DND-41 (cell line): Measurements from ENCODE around the gene SLC1A2.

Experiments used
- ATAC-seq: fragments of 200-7000 bp; cut with Tn5 transposase; 3 replicates; pipeline ENCODE4 v1.9.1; 2021; ENCODE audit warnings: low read depth; ENCODE audit not compliant: insufficient read depth
- DNase-seq: peaks from one replicate; pipeline ENCODE4 v3.0.0-alpha.2; 2020
- H2AFZ ChIP-seq: 2 replicates; pipeline ENCODE4 v1.6.0; 2012; ENCODE audit warnings: low read depth, low read length
- H3K27ac ChIP-seq: 2 replicates; pipeline ENCODE4 v1.5.1; 2012; ENCODE audit warnings: low read length, inconsistent platforms
- H3K27me3 ChIP-seq: fragments of 200-600 bp; sonication (generic); 2 replicates; pipeline ENCODE4 v1.6.0; 2012; ENCODE audit warnings: low read length, mild to moderate bottlenecking, inconsistent platforms; ENCODE audit not compliant: insufficient read depth, poor library complexity
- H3K36me3 ChIP-seq: 2 replicates; pipeline ENCODE4 v1.5.1; 2012; ENCODE audit warnings: low read length, inconsistent platforms; ENCODE audit not compliant: insufficient read depth
- H3K4me1 ChIP-seq: 2 replicates; pipeline ENCODE4 v1.5.1; 2012; ENCODE audit warnings: mild to moderate bottlenecking, low read length; ENCODE audit not compliant: insufficient read depth
- H3K4me2 ChIP-seq: 2 replicates; pipeline ENCODE4 v1.6.0; 2012; ENCODE audit warnings: mild to moderate bottlenecking, moderate library complexity, low read length, inconsistent platforms; ENCODE audit not compliant: insufficient read depth
- H3K4me3 ChIP-seq, 2 experiments: fragments of 200-600 bp in 1 of 2; shearing (Covaris generic) in 1 of 2; 2 replicates each; pipeline ENCODE4 v1.5.1; 2012 to 2016; ENCODE audit warnings: inconsistent platforms in 2 of 2, low read length in 2 of 2, mild to moderate bottlenecking in 2 of 2, low read depth in 1 of 2, moderate library complexity in 1 of 2
- H3K79me2 ChIP-seq: 2 replicates; pipeline ENCODE4 v1.6.0; 2012; ENCODE audit warnings: low read length, inconsistent platforms; ENCODE audit not compliant: insufficient read depth
- H3K9ac ChIP-seq: 2 replicates; pipeline ENCODE4 v1.6.0; 2012; ENCODE audit warnings: low read depth, mild to moderate bottlenecking, inconsistent platforms, low read length, moderate library complexity
- H3K9me3 ChIP-seq: 2 replicates; pipeline ENCODE4 v1.5.1; 2012; ENCODE audit warnings: low read length, moderate library complexity, mild to moderate bottlenecking, inconsistent platforms; ENCODE audit not compliant: insufficient read depth, severe bottlenecking
- H4K20me1 ChIP-seq: 2 replicates; pipeline ENCODE4 v1.6.0; 2012; ENCODE audit warnings: low read length; ENCODE audit not compliant: insufficient read depth
- EZH2 ChIP-seq: IDR thresholded peaks from 3 replicates; pipeline ENCODE4 v1.6.1; 2012; ENCODE audit warnings: borderline replicate concordance, low read depth, mild to moderate bottlenecking, moderate library complexity, low read length, inconsistent platforms; ENCODE audit not compliant: severe bottlenecking
- TF ChIP-seq, protein P1 (sequence below): IDR thresholded peaks from 2 replicates; pipeline ENCODE4 v1.5.1; 2012; ENCODE audit warnings: borderline replicate concordance, low read length, moderate library complexity, mild to moderate bottlenecking; ENCODE audit not compliant: poor library complexity, severe bottlenecking; ENCODE audit errors: extremely low read depth

Gene SLC1A2

DNA sequence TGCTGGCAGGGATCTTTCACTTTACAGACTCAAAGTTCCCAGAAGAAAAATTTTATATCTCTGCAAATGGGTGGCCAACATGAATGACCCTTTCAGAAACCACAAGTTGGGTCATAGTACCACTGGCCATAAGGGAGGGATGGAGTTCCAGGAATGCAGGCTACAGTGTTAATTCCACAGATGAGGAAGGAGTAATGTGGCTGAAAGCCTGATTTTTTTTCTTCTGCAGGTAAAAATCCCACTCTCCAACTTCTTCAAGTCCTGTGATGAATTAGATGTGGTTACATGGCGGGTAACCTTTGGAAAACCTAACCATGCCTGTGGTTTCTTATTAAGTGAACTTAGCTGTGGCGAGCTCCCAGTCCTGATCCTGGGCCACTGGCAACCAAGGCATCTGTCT lies 103.2 kb downstream of the SLC1A2 start:
- Histone ChIP-seq H4K20me1 (no peaks in the 10 kb centered on the region), H3K9me3 (no peaks in the 10 kb centered on the region), H2AFZ (no peak overlapping the region), H3K9ac (no peak overlapping the region), H3K4me2 (no peak overlapping the region), H3K27me3 (no peaks in the 10 kb centered on the region), H3K27ac (no peak overlapping the region), H3K79me2 (no peaks in the 10 kb centered on the region), H3K4me1 (no peaks in the 10 kb centered on the region), H3K36me3 (no peaks in the 10 kb centered on the region), H3K4me3 (no peak overlapping the region)
- no peak for ATAC-seq
- DNase-seq, result no peak
- TF ChIP-seq, protein P1, sequence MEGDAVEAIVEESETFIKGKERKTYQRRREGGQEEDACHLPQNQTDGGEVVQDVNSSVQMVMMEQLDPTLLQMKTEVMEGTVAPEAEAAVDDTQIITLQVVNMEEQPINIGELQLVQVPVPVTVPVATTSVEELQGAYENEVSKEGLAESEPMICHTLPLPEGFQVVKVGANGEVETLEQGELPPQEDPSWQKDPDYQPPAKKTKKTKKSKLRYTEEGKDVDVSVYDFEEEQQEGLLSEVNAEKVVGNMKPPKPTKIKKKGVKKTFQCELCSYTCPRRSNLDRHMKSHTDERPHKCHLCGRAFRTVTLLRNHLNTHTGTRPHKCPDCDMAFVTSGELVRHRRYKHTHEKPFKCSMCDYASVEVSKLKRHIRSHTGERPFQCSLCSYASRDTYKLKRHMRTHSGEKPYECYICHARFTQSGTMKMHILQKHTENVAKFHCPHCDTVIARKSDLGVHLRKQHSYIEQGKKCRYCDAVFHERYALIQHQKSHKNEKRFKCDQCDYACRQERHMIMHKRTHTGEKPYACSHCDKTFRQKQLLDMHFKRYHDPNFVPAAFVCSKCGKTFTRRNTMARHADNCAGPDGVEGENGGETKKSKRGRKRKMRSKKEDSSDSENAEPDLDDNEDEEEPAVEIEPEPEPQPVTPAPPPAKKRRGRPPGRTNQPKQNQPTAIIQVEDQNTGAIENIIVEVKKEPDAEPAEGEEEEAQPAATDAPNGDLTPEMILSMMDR, result no peak
- no peak for TF ChIP-seq EZH2

DNA sequence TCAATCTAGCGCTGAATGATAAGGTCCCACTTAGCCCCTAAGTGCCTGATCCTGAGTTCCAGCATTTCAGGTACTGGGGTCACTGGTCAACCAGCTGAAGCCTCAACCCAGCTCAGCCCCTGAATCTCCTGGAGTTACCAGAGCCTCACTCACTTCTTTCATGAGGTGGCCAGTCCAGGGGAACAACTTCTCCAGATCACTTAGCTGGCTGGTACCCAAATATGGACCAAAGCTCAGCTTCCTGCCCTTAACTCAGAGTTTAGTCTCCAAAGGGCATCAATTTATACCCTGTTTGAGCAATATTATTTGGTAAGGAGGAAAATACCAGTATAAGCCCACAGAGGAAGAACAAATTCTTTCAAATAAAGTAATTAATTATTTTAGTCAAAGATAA lies 105.6 kb downstream of the SLC1A2 start:
- H2AFZ ChIP-seq, result no peak overlapping the region
- no peak for DNase-seq
- H3K27ac ChIP-seq, result no peak overlapping the region
- no peaks in the 10 kb centered on the region for H4K20me1 ChIP-seq
- TF ChIP-seq EZH2, result no peak
- TF ChIP-seq, protein P1, result no peak
- no peak overlapping the region for H3K4me3 ChIP-seq
- H3K36me3 ChIP-seq, result no peaks in the 10 kb centered on the region
- H3K4me1 ChIP-seq, result no peaks in the 10 kb centered on the region
- H3K27me3 ChIP-seq, result no peaks in the 10 kb centered on the region
- no peak overlapping the region for H3K9ac ChIP-seq
- no peak for ATAC-seq
- H3K9me3 ChIP-seq, result no peaks in the 10 kb centered on the region
- no peaks in the 10 kb centered on the region for H3K79me2 ChIP-seq
- H3K4me2 ChIP-seq, result no peak overlapping the region

DNA sequence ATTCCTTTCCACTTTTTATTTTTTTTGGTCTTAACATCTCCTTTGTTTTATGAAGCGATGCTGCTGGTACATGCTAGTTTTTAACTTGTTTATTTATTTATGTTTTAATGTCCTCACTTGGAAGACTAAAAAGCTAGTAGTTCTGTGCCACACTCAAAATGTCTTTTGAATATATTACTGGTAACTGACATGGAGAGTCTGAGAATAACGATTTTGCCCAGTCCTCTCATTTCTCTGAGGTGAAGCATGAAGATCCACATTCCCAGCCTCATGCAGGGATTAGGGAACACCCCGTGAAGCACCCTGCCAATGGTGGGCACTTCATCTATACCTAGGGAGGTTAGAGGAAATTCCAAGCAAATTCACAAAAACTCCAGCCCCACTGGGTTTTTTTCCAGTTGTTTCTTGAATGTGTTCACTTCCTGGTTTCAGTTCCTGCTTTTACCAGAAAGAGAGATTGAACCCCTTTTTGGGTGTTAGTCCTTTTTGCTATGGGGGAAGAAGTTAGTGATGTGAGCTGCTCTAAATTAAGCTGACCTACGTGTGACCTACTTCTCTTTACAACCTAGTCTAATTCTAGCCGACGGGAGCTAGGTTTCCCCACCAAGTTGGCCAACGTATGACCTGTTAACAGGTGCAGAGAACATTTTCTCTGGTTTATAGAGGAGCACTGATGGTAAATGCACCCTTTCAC lies 106.1 kb downstream of the SLC1A2 start:
- no peaks in the 10 kb centered on the region for H4K20me1 ChIP-seq
- ATAC-seq, result no peak
- H3K4me2 ChIP-seq, result no peak overlapping the region
- no peaks in the 10 kb centered on the region for H3K9me3 ChIP-seq
- no peaks in the 10 kb centered on the region for H3K4me1 ChIP-seq
- no peaks in the 10 kb centered on the region for H3K79me2 ChIP-seq
- no peak overlapping the region for H3K4me3 ChIP-seq
- DNase-seq, result no peak
- no peak overlapping the region for H3K27ac ChIP-seq
- TF ChIP-seq, protein P1, result no peak
- TF ChIP-seq EZH2, result no peak
- no peak overlapping the region for H3K9ac ChIP-seq
- no peaks in the 10 kb centered on the region for H3K27me3 ChIP-seq
- no peak overlapping the region for H2AFZ ChIP-seq
- no peaks in the 10 kb centered on the region for H3K36me3 ChIP-seq
